HG03159 (cell line): Measurements from ENCODE around the gene TMA7B.
"Not testable (repeated sequence)": the region's sequence is repeated elsewhere in the genome, so short reads cannot be mapped to it uniquely, and the experiment has no call there.

ENCODE experiments used
- ATAC-seq: cut with Tn5 transposase; IDR thresholded peaks from one replicate; pipeline ENCODE4 v1.9.1; 2021; ENCODE audit warnings: mild to moderate bottlenecking, moderate library complexity; ENCODE audit not compliant: unreplicated experiment

Gene TMA7B

DNA sequence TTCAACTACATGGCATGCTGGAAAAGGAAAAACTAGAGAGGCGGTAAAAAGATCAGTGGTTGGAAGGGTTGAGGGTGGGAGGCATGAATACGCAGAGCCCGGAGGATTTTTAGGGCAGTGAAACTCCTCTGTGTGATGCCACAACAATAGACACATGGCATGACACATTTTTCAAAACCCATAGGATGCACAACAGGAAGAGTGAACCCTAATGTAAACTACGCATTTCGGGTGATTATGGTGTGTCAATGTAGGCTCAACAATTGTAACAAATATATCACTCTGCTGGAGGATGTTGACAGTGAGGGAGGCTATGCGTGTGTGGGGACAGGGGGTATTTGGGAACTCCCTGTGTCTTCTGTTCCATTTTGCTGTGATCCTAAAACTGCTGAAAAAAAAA lies 18.9 kb downstream of the TMA7B start:
- no peak for ATAC-seq

GRCh38 chr22:39979458-39979857 lies 19.3 kb downstream of the TMA7B start:
- ATAC-seq: no peak

DNA sequence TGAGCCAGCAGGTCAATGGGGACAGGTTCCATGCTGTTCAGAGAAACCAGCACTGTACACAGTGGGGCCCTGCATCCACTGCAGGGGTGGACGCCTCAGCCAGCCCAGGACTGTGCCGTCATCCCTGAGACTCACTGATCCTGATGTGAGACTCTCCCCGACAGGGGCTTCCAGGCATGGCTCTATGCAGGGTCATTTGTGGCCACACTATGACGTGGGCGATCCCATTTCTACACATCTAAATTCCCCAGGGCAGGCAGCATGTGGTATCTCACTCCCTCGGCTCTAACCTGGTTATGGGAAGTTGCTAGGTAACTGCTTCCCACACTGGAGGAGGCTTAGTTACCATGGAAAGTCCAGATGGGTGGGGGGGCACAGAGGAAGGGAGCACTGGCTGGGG lies 20.4 kb downstream of the TMA7B start:
- ATAC-seq: no peak

GRCh38 chr22:39983346-39983745 lies 23.1 kb downstream of the TMA7B start:
- ATAC-seq: no peak

DNA sequence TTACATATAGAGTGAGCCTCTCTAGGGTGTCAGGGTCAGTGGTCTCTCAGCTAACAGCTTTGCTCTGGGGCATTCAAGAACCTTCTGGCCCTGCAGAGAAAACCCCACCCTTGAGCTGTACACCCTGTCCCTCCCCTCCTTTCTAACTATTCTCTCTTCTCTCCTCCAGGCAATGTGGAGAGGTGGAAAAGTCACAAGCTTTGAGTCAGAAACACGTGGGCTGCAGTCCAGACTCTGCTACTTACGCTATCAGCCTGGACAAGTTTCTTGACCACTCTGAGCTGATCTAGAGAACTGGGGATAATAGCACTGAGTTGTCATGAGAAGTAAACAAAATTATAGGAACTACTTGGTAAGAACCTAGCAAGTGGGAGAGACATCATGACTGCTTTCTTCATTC lies 23.8 kb downstream of the TMA7B start:
- no peak for ATAC-seq

GRCh38 chr22:39984746-39985145 lies 24.5 kb downstream of the TMA7B start:
- no peak for ATAC-seq

GRCh38 chr22:39985383-39986035 lies 25.3 kb downstream of the TMA7B start:
- ATAC-seq: no peak

GRCh38 chr22:39988386-39989114 lies 28.4 kb downstream of the TMA7B start:
- no peak for ATAC-seq

DNA sequence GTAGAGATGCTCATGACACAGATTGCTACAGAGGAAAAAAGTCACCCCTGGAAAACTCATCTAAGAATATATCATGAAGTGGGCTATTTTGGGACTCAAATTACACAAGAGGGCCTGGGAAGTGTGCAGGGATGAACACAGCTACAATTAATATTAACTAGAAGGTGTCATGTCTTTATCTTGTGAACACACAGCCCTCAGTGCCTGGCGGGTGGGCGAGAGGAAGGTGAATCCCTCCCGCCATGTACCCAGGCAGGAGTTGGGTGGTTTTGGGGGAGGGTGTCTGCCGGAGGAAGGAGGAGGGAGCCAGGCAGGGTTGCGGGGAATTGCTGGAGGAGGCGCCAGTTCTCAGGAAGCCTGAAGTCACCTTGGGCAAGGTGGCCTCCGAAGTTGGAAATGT lies 29.4 kb downstream of the TMA7B start:
- ATAC-seq: no peak

DNA sequence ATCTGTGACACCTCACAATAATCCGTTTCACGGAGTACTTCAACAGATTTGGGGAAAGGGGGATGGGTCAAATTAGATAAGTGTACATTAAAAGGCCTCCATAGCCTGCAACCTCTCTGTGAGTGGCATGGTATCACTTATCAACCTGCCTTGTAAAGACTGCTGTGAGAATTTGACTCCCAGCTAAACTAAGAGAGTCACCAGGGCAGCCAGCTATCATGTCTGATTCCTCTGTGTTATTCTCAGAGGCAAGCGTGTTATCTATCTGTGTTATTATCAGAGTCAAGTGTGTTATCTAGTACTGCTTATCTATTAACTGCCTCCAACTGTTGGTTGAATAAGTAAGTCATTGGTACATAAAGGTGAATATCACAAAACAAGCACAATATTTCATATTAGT lies 30.5 kb downstream of the TMA7B start:
- no peak for ATAC-seq

- ATAC-seq: no peak
Measured at GRCh38 chr22:39991159-39991860, 31.1 kb downstream of the TMA7B start.

DNA sequence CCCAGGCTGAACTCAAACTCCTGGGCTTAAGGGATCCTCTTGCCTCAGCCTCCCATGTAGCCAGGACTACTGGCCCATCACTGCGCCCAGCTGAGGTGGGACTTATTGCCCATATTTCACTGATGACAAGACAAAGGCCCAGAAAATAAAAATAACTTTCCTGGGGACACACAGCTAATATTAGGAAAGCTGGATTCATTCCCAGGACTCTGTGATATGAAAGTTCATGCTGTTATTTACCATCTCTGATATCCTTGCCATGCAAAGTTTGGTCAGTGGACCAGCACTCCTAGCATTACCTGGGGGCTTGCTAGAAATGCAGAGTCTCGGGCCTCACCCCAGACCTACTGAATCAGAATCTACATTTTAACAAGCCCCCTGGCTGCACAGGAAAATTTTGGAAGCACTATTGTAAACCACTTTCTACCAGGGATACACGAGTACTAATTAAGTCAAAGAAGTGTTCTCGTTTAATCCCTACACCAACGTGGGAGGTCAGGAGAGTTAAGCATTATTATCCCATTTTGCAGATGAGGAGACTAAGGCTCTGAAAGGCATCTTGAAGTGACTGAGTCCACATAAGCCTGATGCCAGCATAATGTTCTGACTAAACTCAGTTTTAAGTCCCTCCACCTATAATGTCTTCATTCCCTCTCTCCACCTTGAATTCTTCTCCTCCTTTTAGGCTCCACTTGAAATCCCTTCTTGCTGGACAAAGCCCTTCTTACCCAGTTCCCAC lies 32.1 kb downstream of the TMA7B start:
- no peak for ATAC-seq

- not testable (repeated sequence) for ATAC-seq
Measured at GRCh38 chr22:39992894-39993293, 32.7 kb downstream of the TMA7B start.

- ATAC-seq: no peak
Measured at GRCh38 chr22:39994041-39994565, 33.9 kb downstream of the TMA7B start.

- no peak for ATAC-seq
Measured at GRCh38 chr22:39994566-39995392, 34.6 kb downstream of the TMA7B start, which contains the start of gene FAM83F. TSS of gene FAM83F (plus strand) at chr22:39994954. CDS start at chr22:39995043, 89 bp downstream.

DNA sequence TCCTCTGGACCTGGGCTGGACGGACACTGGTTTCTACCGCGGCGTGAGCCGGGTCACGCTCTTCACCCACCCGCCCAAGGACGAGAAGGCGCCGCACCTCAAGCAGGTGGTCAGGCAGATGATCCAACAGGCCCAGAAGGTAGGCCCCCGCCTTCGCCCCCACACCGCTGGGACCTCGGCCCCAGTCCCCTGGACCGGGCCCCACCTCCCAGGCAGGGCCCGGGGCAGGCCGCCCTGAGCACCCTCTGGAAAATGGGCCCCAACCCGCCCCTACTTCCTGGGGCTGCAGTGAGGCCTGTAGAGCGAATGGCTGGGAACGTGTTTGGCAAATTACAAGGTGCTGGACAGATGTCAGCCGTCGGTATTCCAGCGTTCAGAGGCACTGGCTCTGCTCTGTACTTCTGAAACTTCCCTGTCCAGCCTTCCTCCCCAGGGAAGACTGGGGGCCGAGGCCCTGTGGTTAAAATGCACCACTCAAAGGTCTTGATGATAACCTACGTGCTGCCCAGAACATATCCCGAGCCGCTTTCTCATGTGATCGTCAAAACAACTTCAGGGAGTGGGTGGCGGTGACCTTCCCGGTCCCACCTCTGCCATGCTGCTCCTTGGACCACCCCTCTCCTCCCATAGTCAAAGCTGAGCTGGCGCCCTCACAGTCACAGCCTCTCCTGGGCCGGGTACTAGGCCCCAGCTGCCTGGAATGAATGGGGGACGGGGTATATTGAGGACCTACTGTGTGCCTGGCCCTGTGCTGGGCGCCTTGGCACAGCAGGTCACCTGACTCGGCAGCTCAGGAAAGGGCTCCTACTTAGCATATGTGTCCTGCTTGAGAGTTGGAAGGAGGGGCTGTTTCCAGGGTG lies 35.4 kb downstream of the TMA7B start:
- ATAC-seq: no peak

DNA sequence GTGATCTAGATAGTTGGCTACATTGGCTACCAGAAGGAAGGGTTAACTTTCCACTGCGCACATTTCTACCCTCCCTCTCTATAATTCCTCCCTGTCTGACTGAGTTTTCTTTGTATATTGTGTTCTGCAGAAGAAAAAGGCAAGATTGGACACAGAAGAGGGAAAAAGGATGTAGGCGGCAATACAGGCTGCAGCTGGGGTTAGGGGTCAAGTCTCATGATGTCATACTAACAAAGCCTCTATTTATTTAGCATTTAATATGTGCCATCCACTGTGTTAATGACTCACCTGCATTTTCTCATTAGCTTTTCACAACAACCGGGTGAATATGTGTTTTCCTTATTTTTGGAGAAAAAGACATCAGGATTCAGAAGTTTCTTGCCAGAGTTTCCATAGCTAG lies 36.5 kb downstream of the TMA7B start:
- ATAC-seq: no peak

DNA sequence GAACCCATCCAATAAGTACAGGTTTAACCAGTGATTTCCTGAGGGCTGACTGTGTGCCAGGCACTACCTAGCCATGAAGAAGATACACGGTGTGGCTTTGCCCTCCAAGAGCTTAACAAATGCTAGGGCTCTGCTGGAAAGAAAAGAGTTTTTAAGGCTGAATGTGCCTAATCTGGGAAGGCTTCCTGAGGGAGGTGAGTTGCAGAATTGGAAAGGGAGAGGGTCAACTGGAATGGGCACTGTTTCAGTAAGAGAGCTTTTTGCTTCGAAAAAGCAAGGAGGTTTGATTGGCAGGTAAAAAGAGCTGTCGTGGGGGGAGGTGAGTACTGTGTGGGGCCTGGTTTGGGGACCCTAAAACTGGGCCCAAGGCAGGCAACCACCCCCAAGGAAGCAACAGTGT lies 37.2 kb downstream of the TMA7B start:
- ATAC-seq: no peak
